ENCODE data around the gene PTPRT. TPM values are rescaled to one million over a fixed set of nuclear protein-coding genes. Genes with fewer than 3 reads are reported as not detected.
A peak's percentile ranks its signal among the peaks of the same experiment; 100 is the strongest.

Gene PTPRT
- total RNA-seq, 1 experiment from 2014 or later, result not detected

- intact Hi-C loops (cut with micrococcal nuclease; ENCODE audit: unreplicated experiment), result no loop called here
- Histone ChIP-seq H3K4me3 (ENCODE audit: low read depth, low read length, poor library complexity, severe bottlenecking) (no peak overlapping the region), H3K4me1 (ENCODE audit: insufficient read depth, low read length, poor library complexity, severe bottlenecking) (no peaks in the 10 kb centered on the region), H3K27me3 (replicated peaks; ENCODE audit: insufficient read depth, low read depth, low read length, poor library complexity) (no peaks in the 10 kb centered on the region), H3K9me3 (ENCODE audit: low read depth, low read length, poor library complexity, severe bottlenecking) (no peaks in the 10 kb centered on the region), H3K36me3 (ENCODE audit: insufficient read depth, low read length, poor library complexity, severe bottlenecking) (no peaks in the 10 kb centered on the region), H3K27ac (ENCODE audit: low read depth, low read length, poor library complexity, severe bottlenecking) (no peak overlapping the region)
- no peak for DNase-seq (ENCODE audit: low spot score)
- no TSS peak for BruUV-seq (replicated peaks)
- POLR2A ChIA-PET (ENCODE audit: low non-redundant PET), result no interaction called here
- TF ChIP-seq EZH2 (IDR thresholded peaks at IDR 0.05; ENCODE audit: borderline replicate concordance, low read depth, low read length, poor library complexity, severe bottlenecking), result no peak
- TF ChIP-seq, protein P1, sequence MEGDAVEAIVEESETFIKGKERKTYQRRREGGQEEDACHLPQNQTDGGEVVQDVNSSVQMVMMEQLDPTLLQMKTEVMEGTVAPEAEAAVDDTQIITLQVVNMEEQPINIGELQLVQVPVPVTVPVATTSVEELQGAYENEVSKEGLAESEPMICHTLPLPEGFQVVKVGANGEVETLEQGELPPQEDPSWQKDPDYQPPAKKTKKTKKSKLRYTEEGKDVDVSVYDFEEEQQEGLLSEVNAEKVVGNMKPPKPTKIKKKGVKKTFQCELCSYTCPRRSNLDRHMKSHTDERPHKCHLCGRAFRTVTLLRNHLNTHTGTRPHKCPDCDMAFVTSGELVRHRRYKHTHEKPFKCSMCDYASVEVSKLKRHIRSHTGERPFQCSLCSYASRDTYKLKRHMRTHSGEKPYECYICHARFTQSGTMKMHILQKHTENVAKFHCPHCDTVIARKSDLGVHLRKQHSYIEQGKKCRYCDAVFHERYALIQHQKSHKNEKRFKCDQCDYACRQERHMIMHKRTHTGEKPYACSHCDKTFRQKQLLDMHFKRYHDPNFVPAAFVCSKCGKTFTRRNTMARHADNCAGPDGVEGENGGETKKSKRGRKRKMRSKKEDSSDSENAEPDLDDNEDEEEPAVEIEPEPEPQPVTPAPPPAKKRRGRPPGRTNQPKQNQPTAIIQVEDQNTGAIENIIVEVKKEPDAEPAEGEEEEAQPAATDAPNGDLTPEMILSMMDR (conservative IDR thresholded peaks at IDR 0.05; ENCODE audit: low read depth, low read length), result no peak
- CTCF ChIA-PET, result no interaction called here
These were observed 644.8 kb downstream of the PTPRT start for GRCh38 chr20:42544926-42545325.

GRCh38 chr20:42532831-42533230 is 656.9 kb downstream of the PTPRT start:
- intact Hi-C loops (cut with micrococcal nuclease; ENCODE audit: unreplicated experiment), result loop anchor here (10.0 kb wide), 2 partner anchors 578 to 798 kb away; no protein-coding TSS in a partner anchor
- no peaks in the 10 kb centered on the region for H3K9me3 ChIP-seq (ENCODE audit: low read depth, low read length, poor library complexity, severe bottlenecking)
- TF ChIP-seq, protein P1 (conservative IDR thresholded peaks at IDR 0.05; ENCODE audit: low read depth, low read length), result no peak
- no peak for TF ChIP-seq EZH2 (IDR thresholded peaks at IDR 0.05; ENCODE audit: borderline replicate concordance, low read depth, low read length, poor library complexity, severe bottlenecking)

DNA sequence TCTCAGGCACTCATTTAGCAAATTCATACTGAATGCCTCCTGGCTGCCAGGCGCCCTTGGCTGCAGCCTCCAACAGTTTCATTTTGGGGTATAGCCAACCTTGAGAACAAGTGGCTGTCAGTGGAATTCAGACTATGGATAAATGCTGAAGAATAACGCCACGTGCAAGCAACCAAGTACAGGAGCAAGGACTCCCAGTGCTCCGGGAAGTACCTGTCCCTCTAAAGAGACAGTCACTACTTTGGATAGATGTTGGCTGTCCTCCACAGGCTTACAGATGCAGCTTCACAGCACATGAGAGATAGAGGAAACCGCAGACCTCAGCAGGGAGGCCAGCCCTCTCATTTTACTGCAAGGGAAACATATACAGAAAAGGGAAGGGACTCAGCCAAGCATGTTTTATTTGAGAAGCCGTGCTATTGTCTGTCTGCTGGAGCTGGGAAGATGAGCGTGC is 658.2 kb downstream of the PTPRT start:
- BruUV-seq (replicated peaks), result no TSS peak
- H3K36me3 ChIP-seq (ENCODE audit: insufficient read depth, low read length, poor library complexity, severe bottlenecking), result no peaks in the 10 kb centered on the region
- H3K4me3 ChIP-seq (ENCODE audit: low read depth, low read length, poor library complexity, severe bottlenecking), result no peak overlapping the region
- H3K27ac ChIP-seq (ENCODE audit: low read depth, low read length, poor library complexity, severe bottlenecking), result no peak overlapping the region
- POLR2A ChIA-PET (ENCODE audit: low non-redundant PET), result no interaction called here
- DNase-seq (ENCODE audit: low spot score), result peak; percentile 48
- intact Hi-C loops (cut with micrococcal nuclease; ENCODE audit: unreplicated experiment), result loop anchor here (10.0 kb wide), 2 partner anchors 577 to 797 kb away; no protein-coding TSS in a partner anchor
- no peaks in the 10 kb centered on the region for H3K4me1 ChIP-seq (ENCODE audit: insufficient read depth, low read length, poor library complexity, severe bottlenecking)
- CTCF ChIA-PET, result interaction anchor here (1.0 kb wide), 1 partner anchor 642 kb away, joined by 3 read pairs; no protein-coding TSS in a partner anchor
- H3K9me3 ChIP-seq (ENCODE audit: low read depth, low read length, poor library complexity, severe bottlenecking), result no peaks in the 10 kb centered on the region
- TF ChIP-seq EZH2 (IDR thresholded peaks at IDR 0.05; ENCODE audit: borderline replicate concordance, low read depth, low read length, poor library complexity, severe bottlenecking), result no peak
- TF ChIP-seq, protein P1 (conservative IDR thresholded peaks at IDR 0.05; ENCODE audit: low read depth, low read length), result no peak
- peaks cover 16% of the 10 kb centered on the region for H3K27me3 ChIP-seq (replicated peaks; ENCODE audit: insufficient read depth, low read depth, low read length, poor library complexity)

More at GRCh38 chr20:42532831-42533230, 656.9 kb downstream of the PTPRT start:
- POLR2A ChIA-PET (ENCODE audit: low non-redundant PET), result no interaction called here
- H3K4me3 ChIP-seq (ENCODE audit: low read depth, low read length, poor library complexity, severe bottlenecking), result no peak overlapping the region
- H3K27me3 ChIP-seq (replicated peaks; ENCODE audit: insufficient read depth, low read depth, low read length, poor library complexity), result peaks cover 14% of the 10 kb centered on the region
- no peak for DNase-seq (ENCODE audit: low spot score)
- H3K27ac ChIP-seq (ENCODE audit: low read depth, low read length, poor library complexity, severe bottlenecking), result no peak overlapping the region
- H3K36me3 ChIP-seq (ENCODE audit: insufficient read depth, low read length, poor library complexity, severe bottlenecking), result no peaks in the 10 kb centered on the region
- BruUV-seq (replicated peaks), result no TSS peak
- no peaks in the 10 kb centered on the region for H3K4me1 ChIP-seq (ENCODE audit: insufficient read depth, low read length, poor library complexity, severe bottlenecking)
- CTCF ChIA-PET, result no interaction called here
